Natural killer cell (primary cell): Measurements from ENCODE around the gene XIRP1. TPM values are rescaled to one million over a fixed set of nuclear protein-coding genes. Genes with fewer than 3 reads are reported as not detected.
A peak's percentile ranks its signal among the peaks of the same experiment; 100 is the strongest.
"Not testable (repeated sequence)": the region's sequence is repeated elsewhere in the genome, so short reads cannot be mapped to it uniquely, and the experiment has no call there.

ENCODE experiments used
- ATAC-seq, 3 donors: fragments of 150-1000 bp in 2 of 3; fragments of 200-7000 bp in 1 of 3; cut with Tn5 transposase; 1 replicate in 1 of 3; 2 replicates in 2 of 3; pipeline ENCODE4 v1.10.0; 2021; ENCODE audit warnings: mild to moderate bottlenecking in 2 of 3, moderate library complexity in 2 of 3
- DNase-seq, 2 donors: peaks; one replicate each; pipeline versions ENCODE4 v3.0.0 to v3.0.0-alpha.2; 2013 to 2021; ENCODE audit warnings: mixed read lengths in 1 of 2
- H3K27ac ChIP-seq: one replicate; pipeline ENCODE4 v1.5.1; 2013; ENCODE audit warnings: mild to moderate bottlenecking, low read length
- H3K27me3 ChIP-seq: one replicate; pipeline ENCODE4 v1.6.1; 2013; ENCODE audit warnings: low read length; ENCODE audit not compliant: control insufficient read depth, insufficient read depth
- H3K36me3 ChIP-seq: one replicate; pipeline ENCODE4 v1.6.1; 2013; ENCODE audit warnings: low read length; ENCODE audit not compliant: control insufficient read depth, insufficient read depth
- H3K4me1 ChIP-seq: one replicate; pipeline ENCODE4 v1.6.1; 2013; ENCODE audit warnings: low read length; ENCODE audit not compliant: control insufficient read depth, insufficient read depth
- H3K4me3 ChIP-seq: one replicate; pipeline ENCODE4 v1.5.1; 2013; ENCODE audit warnings: low read length
- H3K9me3 ChIP-seq: one replicate; pipeline ENCODE4 v1.6.1; 2013; ENCODE audit warnings: low read length; ENCODE audit not compliant: control insufficient read depth, insufficient read depth
- H3K27ac Mint-ChIP-seq, 2 donors: one replicate each; pipeline ENCODE4 v1.8.0; 2022; ENCODE audit warnings: mild to moderate bottlenecking in 2 of 2, mixed read lengths in 2 of 2, moderate library complexity in 1 of 2
- H3K27me3 Mint-ChIP-seq, 2 donors: one replicate each; pipeline ENCODE4 v1.8.0; 2022; ENCODE audit warnings: low read depth in 2 of 2, mixed read lengths in 2 of 2
- H3K36me3 Mint-ChIP-seq: one replicate; pipeline ENCODE4 v1.8.0; 2022; ENCODE audit warnings: mixed read lengths
- H3K4me1 Mint-ChIP-seq, 2 donors: one replicate each; pipeline ENCODE4 v1.8.0; 2022; ENCODE audit warnings: mixed read lengths in 2 of 2
- H3K4me3 Mint-ChIP-seq: one replicate; pipeline ENCODE4 v1.8.0; 2022; ENCODE audit warnings: mild to moderate bottlenecking, moderate library complexity, mixed read lengths
- H3K9me3 Mint-ChIP-seq, 2 donors: one replicate each; pipeline ENCODE4 v1.8.0; 2022; ENCODE audit warnings: mixed read lengths in 2 of 2
- WGBS: methylation state at CpG from one replicate; pipeline ENCODE4 v1.1.7; 2013; ENCODE audit warnings: missing lambda C conversion rate; ENCODE audit not compliant: insufficient coverage; 5-methylcytosine and 5-hydroxymethylcytosine counted together
- intact Hi-C: fragments of 100-400 bp; cut with micrococcal nuclease; formaldehyde crosslinking; loops from one replicate; pipeline ENCODE4 v1.14.2; 2022
- total RNA-seq, 4 donors: library from RNA; stranded (reverse); fragments of 120-200 nt in 1 of 4; gene quantifications; one replicate each; pipeline versions ENCODE4 v1.2.3 to v1.2.4, GENCODE V29; 2013 to 2022
- TF ChIP-seq, protein P1 (sequence below): fragments of 200-600 bp; IDR thresholded peaks from one replicate; pipeline ENCODE4 v1.8.0; 2022; ENCODE audit warnings: antibody characterized with exemption

The XIRP1 gene
- total RNA-seq, 3 donors from 2014 or later (not counting 1 experiment from before 2014, with no cell fraction given) = 0.14 to 0.40 (median 0.24) TPM

DNA sequence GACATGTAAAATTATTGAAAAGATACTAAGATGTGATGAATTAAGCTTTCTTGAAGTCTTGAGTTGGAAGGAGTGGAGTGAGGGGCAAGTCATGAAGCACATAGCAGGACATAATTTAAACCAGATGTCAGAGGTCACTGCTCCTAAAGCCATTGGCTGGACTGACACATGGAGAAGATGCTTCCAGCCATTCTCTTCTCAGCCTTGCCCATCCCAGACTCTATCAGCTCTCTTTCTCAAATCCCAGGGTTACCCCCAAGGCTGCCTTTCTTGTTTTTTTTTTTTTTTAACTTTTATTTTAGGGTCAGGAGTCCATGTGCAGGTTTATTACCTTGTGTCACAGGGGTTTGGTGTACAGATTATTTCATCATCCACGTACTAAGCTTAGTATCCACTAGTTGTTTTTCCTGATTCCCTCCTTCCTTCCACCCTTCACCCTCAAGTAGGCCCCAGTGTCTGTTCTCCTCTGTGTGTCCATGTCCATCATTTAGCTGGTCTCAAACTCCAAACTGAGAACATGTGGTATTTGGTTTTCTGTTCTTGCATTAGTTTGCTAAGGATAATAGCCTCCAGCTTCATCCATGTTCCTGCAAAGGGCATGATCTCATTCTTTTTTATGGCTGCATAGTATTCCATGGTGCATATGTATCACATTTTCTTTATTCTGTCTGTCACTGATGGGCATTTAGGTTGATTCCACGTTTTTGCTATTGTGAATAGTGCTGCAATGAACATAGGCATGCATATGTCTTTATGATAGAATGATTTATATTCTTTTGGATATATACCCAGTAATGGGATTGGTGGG is 18.9 kb downstream of the XIRP1 start:
- WGBS = 95% methylated on average over 2 of the region's 2 CpGs
- Histone ChIP-seq H3K27me3 (no peaks in the 10 kb centered on the region), H3K36me3 (no peaks in the 10 kb centered on the region), H3K27ac (no peak overlapping the region), H3K9me3 (no peaks in the 10 kb centered on the region), H3K4me1 (peaks cover 9% of the 10 kb centered on the region), H3K4me3 (no peak overlapping the region)
- no peaks in the 10 kb centered on the region for H3K9me3 Mint-ChIP-seq
- H3K36me3 Mint-ChIP-seq = no peaks in the 10 kb centered on the region
- peaks cover 3 to 18% of the 10 kb centered on the region in 2 donors for H3K4me1 Mint-ChIP-seq
- no peak for ATAC-seq
- peak in 1 of 2 donors; percentile 3 for DNase-seq
- H3K27ac Mint-ChIP-seq = no peak overlapping the region
- intact Hi-C loops = no loop called here
- H3K27me3 Mint-ChIP-seq = peaks cover under 1 to 5% of the 10 kb centered on the region in 2 donors
- H3K4me3 Mint-ChIP-seq = no peak overlapping the region
- TF ChIP-seq, protein P1, sequence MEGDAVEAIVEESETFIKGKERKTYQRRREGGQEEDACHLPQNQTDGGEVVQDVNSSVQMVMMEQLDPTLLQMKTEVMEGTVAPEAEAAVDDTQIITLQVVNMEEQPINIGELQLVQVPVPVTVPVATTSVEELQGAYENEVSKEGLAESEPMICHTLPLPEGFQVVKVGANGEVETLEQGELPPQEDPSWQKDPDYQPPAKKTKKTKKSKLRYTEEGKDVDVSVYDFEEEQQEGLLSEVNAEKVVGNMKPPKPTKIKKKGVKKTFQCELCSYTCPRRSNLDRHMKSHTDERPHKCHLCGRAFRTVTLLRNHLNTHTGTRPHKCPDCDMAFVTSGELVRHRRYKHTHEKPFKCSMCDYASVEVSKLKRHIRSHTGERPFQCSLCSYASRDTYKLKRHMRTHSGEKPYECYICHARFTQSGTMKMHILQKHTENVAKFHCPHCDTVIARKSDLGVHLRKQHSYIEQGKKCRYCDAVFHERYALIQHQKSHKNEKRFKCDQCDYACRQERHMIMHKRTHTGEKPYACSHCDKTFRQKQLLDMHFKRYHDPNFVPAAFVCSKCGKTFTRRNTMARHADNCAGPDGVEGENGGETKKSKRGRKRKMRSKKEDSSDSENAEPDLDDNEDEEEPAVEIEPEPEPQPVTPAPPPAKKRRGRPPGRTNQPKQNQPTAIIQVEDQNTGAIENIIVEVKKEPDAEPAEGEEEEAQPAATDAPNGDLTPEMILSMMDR = no peak

DNA sequence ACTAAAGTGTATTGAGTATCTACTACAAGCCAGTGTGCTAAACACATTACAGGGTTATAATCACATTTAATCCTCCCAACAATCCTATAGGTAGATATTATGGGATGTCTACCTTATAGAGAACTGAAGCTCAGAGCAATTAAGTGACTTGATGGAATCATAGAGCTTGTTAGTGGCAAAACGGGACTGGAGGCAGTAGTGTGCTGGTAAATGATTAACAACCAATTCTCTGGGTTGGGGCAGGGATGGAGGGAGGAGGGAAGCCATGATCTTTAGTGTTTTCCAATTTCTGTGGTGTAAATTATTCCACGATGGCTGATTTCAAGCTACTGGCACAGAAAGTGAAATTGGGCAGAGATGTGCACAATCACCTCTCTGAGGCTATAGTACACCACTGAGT is 20.5 kb downstream of the XIRP1 start:
- Histone ChIP-seq H3K27me3 (no peaks in the 10 kb centered on the region), H3K4me1 (no peaks in the 10 kb centered on the region), H3K27ac (no peak overlapping the region), H3K9me3 (no peaks in the 10 kb centered on the region), H3K4me3 (no peak overlapping the region), H3K36me3 (no peaks in the 10 kb centered on the region)
- no peaks in the 10 kb centered on the region for H3K9me3 Mint-ChIP-seq
- intact Hi-C loops = no loop called here
- 88% methylated on average over 2 of the region's 2 CpGs for WGBS
- H3K4me3 Mint-ChIP-seq = no peak overlapping the region
- no peak overlapping the region for H3K27ac Mint-ChIP-seq
- peaks cover 0 to 5% of the 10 kb centered on the region in 2 donors for H3K27me3 Mint-ChIP-seq
- ATAC-seq = no peak
- TF ChIP-seq, protein P1 = no peak
- no peaks in the 10 kb centered on the region for H3K36me3 Mint-ChIP-seq
- peaks cover 0 to 9% of the 10 kb centered on the region in 2 donors for H3K4me1 Mint-ChIP-seq
- no peak for DNase-seq

DNA sequence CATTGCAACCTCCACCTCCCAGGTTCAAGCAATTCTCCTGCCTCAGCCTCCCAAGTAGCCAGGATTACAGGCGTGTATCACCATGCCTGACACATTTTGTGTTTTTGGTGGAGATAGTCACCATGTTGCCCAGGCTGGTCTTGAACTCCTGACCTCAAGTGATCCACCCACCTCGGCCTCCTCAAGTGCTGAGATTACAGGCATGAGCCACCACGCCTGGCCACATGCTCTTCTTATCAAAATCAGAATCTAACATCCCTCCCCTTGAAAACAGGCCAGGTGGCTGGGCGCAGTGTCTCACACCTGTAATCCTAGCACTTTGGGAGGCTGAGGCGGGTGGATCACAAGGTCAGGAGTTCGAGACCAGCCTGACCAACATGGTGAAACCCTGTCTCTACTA is 21.5 kb downstream of the XIRP1 start:
- H3K27me3 Mint-ChIP-seq, H3K36me3 Mint-ChIP-seq, H3K4me3 ChIP-seq, H3K27me3 ChIP-seq, intact Hi-C loops, H3K27ac ChIP-seq, H3K9me3 ChIP-seq, H3K36me3 ChIP-seq, H3K9me3 Mint-ChIP-seq, H3K4me3 Mint-ChIP-seq, H3K27ac Mint-ChIP-seq, H3K4me1 ChIP-seq, ATAC-seq, H3K4me1 Mint-ChIP-seq, DNase-seq: not testable (repeated sequence)
- 89% methylated on average over 4 of the region's 6 CpGs for WGBS

DNA sequence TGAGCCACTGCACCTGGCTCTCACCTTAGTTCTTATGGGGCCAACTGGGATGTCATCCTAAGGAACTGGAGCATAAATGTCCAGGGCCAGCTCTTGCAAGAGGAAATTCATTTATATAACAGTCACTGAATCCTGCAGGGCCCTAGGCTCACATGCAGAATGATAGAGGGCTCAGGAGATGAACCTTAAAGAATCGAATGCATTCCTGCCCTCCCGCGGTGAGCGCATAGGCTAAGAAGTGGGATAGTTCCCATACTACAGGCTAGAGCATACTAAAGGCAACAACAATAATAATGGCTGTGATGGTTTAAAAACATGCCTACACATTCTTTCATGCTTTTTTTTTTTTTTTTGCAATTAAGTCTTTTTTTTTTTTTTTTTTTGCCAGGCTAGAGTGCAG is 21.9 kb downstream of the XIRP1 start:
- WGBS = 97% methylated on average over 4 of the region's 4 CpGs
- TF ChIP-seq, protein P1 = no peak
- Mint-ChIP-seq H3K9me3 (no peaks in the 10 kb centered on the region), H3K27me3 (peaks cover 0 to 5% of the 10 kb centered on the region in 2 donors), H3K27ac (no peak overlapping the region), H3K36me3 (no peaks in the 10 kb centered on the region), H3K4me3 (no peak overlapping the region), H3K4me1 (no peaks in the 10 kb centered on the region)
- Histone ChIP-seq H3K4me1 (no peaks in the 10 kb centered on the region), H3K9me3 (no peaks in the 10 kb centered on the region), H3K27ac (no peak overlapping the region), H3K27me3 (no peaks in the 10 kb centered on the region), H3K4me3 (no peak overlapping the region), H3K36me3 (no peaks in the 10 kb centered on the region)
- DNase-seq (no peak), ATAC-seq (no peak)
- intact Hi-C loops = no loop called here
